Measurements from ENCODE around the gene NEDD4L. TPM values are rescaled to one million over a fixed set of nuclear protein-coding genes. Genes with fewer than 3 reads are reported as not detected.

NEDD4L gene
- total RNA-seq, 1 donor: 31.5 TPM

DNA sequence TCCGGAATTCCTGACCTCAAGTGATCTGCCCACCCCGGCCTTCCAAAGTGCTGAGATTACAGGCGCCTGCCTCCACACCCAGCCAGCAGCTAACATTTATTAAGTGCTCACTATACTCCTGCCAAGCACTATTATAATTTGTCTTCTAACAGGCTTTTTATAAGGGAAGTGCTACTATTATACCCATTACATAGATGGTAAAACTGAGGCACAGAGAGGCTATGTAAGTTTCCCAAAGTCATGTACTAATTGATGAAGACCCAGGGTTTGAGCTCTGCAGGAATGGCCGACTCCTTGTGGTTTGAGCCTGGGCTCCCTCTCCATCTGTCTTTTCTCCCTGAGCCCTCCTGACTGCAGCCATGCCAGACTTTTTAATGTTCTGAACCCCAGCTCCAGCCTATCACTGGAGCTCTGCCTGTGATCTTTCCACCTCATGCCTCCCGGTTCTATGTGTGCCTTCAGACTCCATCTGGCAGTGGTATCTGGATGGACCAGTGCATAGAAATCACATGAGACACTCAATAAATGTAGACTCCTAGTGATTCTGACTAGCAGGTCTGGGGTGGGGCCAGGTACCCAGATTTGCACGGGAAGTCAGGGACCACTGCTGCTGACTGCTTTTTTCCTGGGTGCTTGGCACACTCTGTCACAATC, 197.1 kb downstream of the NEDD4L start:
- TF ChIP-seq, protein P1, sequence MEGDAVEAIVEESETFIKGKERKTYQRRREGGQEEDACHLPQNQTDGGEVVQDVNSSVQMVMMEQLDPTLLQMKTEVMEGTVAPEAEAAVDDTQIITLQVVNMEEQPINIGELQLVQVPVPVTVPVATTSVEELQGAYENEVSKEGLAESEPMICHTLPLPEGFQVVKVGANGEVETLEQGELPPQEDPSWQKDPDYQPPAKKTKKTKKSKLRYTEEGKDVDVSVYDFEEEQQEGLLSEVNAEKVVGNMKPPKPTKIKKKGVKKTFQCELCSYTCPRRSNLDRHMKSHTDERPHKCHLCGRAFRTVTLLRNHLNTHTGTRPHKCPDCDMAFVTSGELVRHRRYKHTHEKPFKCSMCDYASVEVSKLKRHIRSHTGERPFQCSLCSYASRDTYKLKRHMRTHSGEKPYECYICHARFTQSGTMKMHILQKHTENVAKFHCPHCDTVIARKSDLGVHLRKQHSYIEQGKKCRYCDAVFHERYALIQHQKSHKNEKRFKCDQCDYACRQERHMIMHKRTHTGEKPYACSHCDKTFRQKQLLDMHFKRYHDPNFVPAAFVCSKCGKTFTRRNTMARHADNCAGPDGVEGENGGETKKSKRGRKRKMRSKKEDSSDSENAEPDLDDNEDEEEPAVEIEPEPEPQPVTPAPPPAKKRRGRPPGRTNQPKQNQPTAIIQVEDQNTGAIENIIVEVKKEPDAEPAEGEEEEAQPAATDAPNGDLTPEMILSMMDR (IDR thresholded peaks at IDR 0.05; ENCODE audit: insufficient read depth, low read depth, low read length): no peak
- no peak overlapping the region for H3K4me3 ChIP-seq (ENCODE audit: low read depth, low read length)
- no peak for DNase-seq (ENCODE audit: low read depth)

DNA sequence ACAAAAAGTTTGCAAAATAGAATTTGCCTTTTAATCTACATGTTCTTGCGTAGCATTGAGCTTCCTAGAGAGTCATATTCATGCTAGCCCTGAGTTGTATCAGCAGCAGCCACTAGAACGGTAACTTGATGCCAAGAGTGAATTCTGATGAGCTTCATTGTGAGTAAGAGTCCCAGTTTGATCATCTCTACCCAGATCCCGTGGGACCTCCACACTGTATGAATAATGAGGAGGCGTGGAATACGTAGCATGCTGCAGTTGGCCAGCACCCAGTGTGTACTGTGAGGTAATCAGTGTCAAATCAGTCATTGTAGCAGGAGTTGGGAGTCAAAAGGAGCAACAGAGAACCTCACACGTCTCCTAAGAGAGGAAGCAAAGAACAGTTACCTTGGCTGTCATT, 197.9 kb downstream of the NEDD4L start:
- peak; percentile 47 for DNase-seq (ENCODE audit: low read depth)
- TF ChIP-seq, protein P1 (IDR thresholded peaks at IDR 0.05; ENCODE audit: insufficient read depth, low read depth, low read length): no peak
- H3K4me3 ChIP-seq (ENCODE audit: low read depth, low read length): no peak overlapping the region

DNA sequence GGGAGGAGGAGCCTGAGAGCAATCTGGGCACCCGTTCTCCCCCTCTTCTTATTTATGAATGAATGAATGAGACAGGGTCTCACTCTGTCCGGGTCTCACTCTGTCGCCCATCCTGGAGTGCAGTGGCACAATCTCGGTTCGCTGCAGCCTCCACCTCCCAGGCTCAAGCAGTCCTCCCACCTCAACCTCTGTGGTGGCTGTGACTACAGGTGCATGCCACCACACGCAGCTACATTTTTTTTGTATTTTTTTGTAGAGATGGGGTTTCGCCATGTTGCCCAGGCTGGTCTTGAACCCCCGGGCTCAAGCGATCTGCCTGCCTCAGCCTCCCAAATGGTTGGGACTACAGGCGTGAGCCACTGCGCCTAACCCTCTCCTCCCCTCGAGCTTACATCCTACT, 198.4 kb downstream of the NEDD4L start:
- H3K4me3 ChIP-seq (ENCODE audit: low read depth, low read length): no peak overlapping the region
- DNase-seq (ENCODE audit: low read depth): no peak
- TF ChIP-seq, protein P1 (IDR thresholded peaks at IDR 0.05; ENCODE audit: insufficient read depth, low read depth, low read length): no peak

DNA sequence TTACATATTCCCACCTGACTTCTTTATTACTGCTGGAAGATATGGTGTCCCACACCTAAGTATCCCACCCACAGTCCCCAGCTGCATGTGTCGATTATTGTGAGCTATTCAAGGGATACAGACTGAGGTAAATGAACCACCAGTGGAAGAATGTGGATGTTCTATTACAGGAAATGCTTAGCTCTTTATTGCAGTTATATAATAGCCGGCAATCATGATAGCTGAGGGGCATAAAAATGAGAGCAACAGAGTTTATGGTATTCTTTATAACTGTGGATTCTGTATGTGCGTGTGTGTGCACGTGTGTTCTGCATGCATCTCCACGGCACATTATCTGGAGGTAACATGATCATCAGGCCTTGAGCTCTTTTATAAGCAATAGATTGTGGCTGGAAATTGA, 198.9 kb downstream of the NEDD4L start:
- H3K4me3 ChIP-seq (ENCODE audit: low read depth, low read length): no peak overlapping the region
- TF ChIP-seq, protein P1 (IDR thresholded peaks at IDR 0.05; ENCODE audit: insufficient read depth, low read depth, low read length): no peak
- DNase-seq (ENCODE audit: low read depth): no peak

DNA sequence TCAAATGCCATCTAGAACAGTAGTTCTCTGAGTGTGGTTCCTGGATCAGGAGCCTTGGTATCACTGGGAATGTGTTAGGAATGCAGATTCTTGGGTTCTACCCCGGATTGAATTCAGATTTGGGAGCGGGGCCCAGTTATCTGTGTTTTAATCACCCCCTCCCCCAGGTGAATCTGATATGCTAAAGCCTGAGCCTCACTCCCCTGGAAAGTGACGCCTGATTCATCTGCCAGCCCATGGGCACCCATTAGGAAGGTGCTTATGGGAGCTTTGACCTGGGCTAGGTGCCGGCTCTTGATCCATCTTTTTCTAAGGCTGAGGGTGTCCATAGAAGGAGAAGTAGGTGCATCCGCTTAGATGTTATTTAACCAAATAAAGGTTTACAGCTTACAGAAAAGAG, 199.4 kb downstream of the NEDD4L start:
- no peak overlapping the region for H3K4me3 ChIP-seq (ENCODE audit: low read depth, low read length)
- no peak for DNase-seq (ENCODE audit: low read depth)
- TF ChIP-seq, protein P1 (IDR thresholded peaks at IDR 0.05; ENCODE audit: insufficient read depth, low read depth, low read length): no peak

DNA sequence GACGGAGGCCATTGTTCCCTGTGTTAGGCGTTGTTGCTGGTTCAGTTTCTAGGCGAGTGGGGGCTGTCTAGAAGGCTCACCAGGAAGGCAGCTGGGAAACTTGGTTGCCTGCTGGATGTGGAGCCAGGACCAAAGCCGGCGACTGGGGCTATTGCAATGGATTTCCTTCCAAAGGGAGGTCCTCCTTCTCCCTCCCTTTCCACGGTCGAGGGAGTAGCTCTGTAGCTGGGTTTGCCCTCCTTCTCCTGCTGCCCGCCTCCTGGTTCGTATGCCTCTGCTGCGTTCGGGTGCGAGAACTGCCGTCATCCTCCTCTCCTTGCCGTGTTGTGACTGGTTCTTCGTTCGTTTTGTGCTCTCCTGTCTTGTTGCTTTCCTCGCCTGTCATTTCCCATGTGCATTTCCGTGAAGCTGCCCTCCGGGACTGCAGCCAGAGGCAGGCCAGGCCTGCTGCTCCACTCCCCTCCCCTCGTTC, 203.4 kb downstream of the NEDD4L start:
- H3K4me3 ChIP-seq (ENCODE audit: low read depth, low read length): no peak overlapping the region
- TF ChIP-seq, protein P1 (IDR thresholded peaks at IDR 0.05; ENCODE audit: insufficient read depth, low read depth, low read length): no peak
- peak; percentile 30 for DNase-seq (ENCODE audit: low read depth)

DNA sequence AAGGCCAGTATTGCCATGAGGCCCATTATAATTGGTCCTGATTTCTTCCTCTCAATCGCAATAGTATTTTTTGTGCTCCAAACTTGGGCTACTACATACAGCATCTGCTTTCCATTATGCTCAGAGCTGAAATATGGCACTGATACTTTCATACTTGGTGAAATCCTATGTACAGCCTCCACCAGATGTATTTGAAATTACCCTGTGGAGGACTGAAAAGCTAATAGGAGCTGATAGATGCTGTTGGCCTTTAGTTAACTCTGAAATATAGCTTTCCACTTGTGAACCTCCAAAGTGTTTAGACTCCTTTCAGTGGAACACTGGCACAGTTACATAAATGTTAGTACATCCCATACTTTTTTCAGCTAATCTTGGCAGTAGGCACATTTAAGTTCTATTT, 205.7 kb downstream of the NEDD4L start:
- DNase-seq (ENCODE audit: low read depth): no peak
- TF ChIP-seq, protein P1 (IDR thresholded peaks at IDR 0.05; ENCODE audit: insufficient read depth, low read depth, low read length): no peak
- no peak overlapping the region for H3K4me3 ChIP-seq (ENCODE audit: low read depth, low read length)

Data from fibroblast of villous mesenchyme (primary cell).